H1 (cell line): ENCODE data around the gene HMX1. TPM values are rescaled to one million over a fixed set of nuclear protein-coding genes. Genes with fewer than 3 reads are reported as not detected.

Experiments
- CTCF ChIA-PET: fragments of 300-600 bp; sonication (Branson Sonifier 250); formaldehyde crosslinking; loops from one replicate; lab custom pipeline; 2021; ENCODE audit not compliant: partially characterized antibody; lab: Charles Lee
- POLR2A ChIA-PET: fragments of 300-600 bp; sonication (Branson Sonifier 250); formaldehyde crosslinking; loops from one replicate; lab custom pipeline; 2021; ENCODE audit warnings: inconsistent platforms; ENCODE audit not compliant: partially characterized antibody; lab: Charles Lee
- DNase-seq, 2 experiments: peaks; one replicate each; pipeline versions ENCODE4 v3.0.0 to v3.0.0-alpha.2; 2010 to 2022; ENCODE audit warnings: low spot score in 2 of 2, low read depth in 1 of 2, mixed read lengths in 1 of 2
- FAIRE-seq: peaks from 2 replicates; lab custom pipeline; 2011; peaks lifted over from hg19 to GRCh38; lab: Jason Lieb, UNC
- H2AFZ ChIP-seq: 2 replicates; pipeline ENCODE4 v1.8.1; 2012; ENCODE audit warnings: low read length, inconsistent platforms
- H2AK5ac ChIP-seq: 2 replicates; pipeline ENCODE4 v1.6.1; 2013; ENCODE audit warnings: low read depth, low read length
- H2BK120ac ChIP-seq: replicated peaks from 2 replicates; pipeline ENCODE3; 2013; ENCODE audit warnings: low read depth, low read length, inconsistent platforms
- H2BK12ac ChIP-seq: 2 replicates; pipeline ENCODE4 v1.6.1; 2013; ENCODE audit warnings: low read depth, low read length
- H2BK15ac ChIP-seq: 2 replicates; pipeline ENCODE4 v1.6.1; 2013; ENCODE audit warnings: low read length
- H2BK20ac ChIP-seq: 2 replicates; pipeline ENCODE4 v1.6.1; 2013; ENCODE audit warnings: low read length
- H2BK5ac ChIP-seq: 2 replicates; pipeline ENCODE4 v1.6.1; 2013; ENCODE audit warnings: low read depth, low read length
- H3K14ac ChIP-seq: 2 replicates; pipeline ENCODE4 v1.6.1; 2013; ENCODE audit warnings: inconsistent platforms; ENCODE audit not compliant: insufficient read length
- H3K18ac ChIP-seq: 2 replicates; pipeline ENCODE4 v1.6.1; 2013; ENCODE audit warnings: low read length; ENCODE audit errors: extremely low read depth
- H3K23ac ChIP-seq: 2 replicates; pipeline ENCODE4 v1.6.1; 2013; ENCODE audit warnings: inconsistent platforms; ENCODE audit not compliant: insufficient read length
- H3K23me2 ChIP-seq: 2 replicates; pipeline ENCODE4 v1.6.1; 2013; ENCODE audit warnings: low read depth, low read length
- H3K27ac ChIP-seq: 2 replicates; pipeline ENCODE4 v1.6.1; 2011; ENCODE audit warnings: low read depth, low read length, inconsistent platforms
- H3K27me3 ChIP-seq, 4 experiments: replicated peaks in 1 of 4; 1 replicate in 1 of 4; 2 replicates in 3 of 4; pipeline versions ENCODE4 v1.6.1 to v1.8.1; 2011 to 2013; ENCODE audit warnings: low read length in 3 of 4, mild to moderate bottlenecking in 3 of 4, inconsistent platforms in 2 of 4, mixed read lengths in 2 of 4, moderate library complexity in 1 of 4; ENCODE audit not compliant: control insufficient read depth in 3 of 4, insufficient read depth in 3 of 4; ENCODE audit errors: extremely low read depth in 1 of 4
- H3K36me3 ChIP-seq, 4 experiments: 2 replicates each; pipeline versions ENCODE4 v1.6.1 to v1.8.1; 2011 to 2013; ENCODE audit warnings: mild to moderate bottlenecking in 4 of 4, low read length in 3 of 4, moderate library complexity in 2 of 4, control low read depth in 1 of 4, inconsistent platforms in 1 of 4; ENCODE audit not compliant: insufficient read depth in 4 of 4, control insufficient read depth in 2 of 4
- H3K4ac ChIP-seq: replicated peaks from 2 replicates; pipeline ENCODE3; 2013; ENCODE audit warnings: low read length, low read depth, mixed read lengths, inconsistent platforms; ENCODE audit not compliant: insufficient read length
- H3K4me1 ChIP-seq, 4 experiments: replicated peaks in 1 of 4; 1 replicate in 1 of 4; 2 replicates in 3 of 4; pipeline versions ENCODE4 v1.6.1 to v1.8.1; 2011 to 2013; ENCODE audit warnings: low read length in 3 of 4, inconsistent platforms in 2 of 4, mixed read lengths in 1 of 4; ENCODE audit not compliant: insufficient read depth in 4 of 4, control insufficient read depth in 3 of 4
- H3K4me2 ChIP-seq, 2 experiments: 2 replicates each; pipeline versions ENCODE4 v1.6.1 to v1.8.1; 2011 to 2013; ENCODE audit warnings: low read depth in 2 of 2, low read length in 2 of 2, control low read depth in 1 of 2, inconsistent platforms in 1 of 2, mild to moderate bottlenecking in 1 of 2; ENCODE audit not compliant: insufficient read depth in 1 of 2
- H3K4me3 ChIP-seq, 4 experiments: fragments of 200-600, 300-600 bp in 1 of 4; sonication (generic), shearing (Covaris generic), sonication (Bioruptor Twin) in 1 of 4; 2 replicates each; pipeline versions ENCODE4 v1.5.1 to v1.8.1; 2011 to 2016; ENCODE audit warnings: low read length in 4 of 4, low read depth in 3 of 4, control low read depth in 2 of 4, inconsistent platforms in 2 of 4, mild to moderate bottlenecking in 2 of 4, mixed read lengths in 1 of 4, moderate library complexity in 1 of 4; ENCODE audit not compliant: insufficient read depth in 2 of 4; ENCODE audit errors: extremely low read depth in 1 of 4
- H3K56ac ChIP-seq: replicated peaks from 2 replicates; pipeline ENCODE3; 2013; ENCODE audit warnings: low read depth, mild to moderate bottlenecking, mixed read lengths, low read length, inconsistent platforms; ENCODE audit not compliant: insufficient read length
- H3K79me1 ChIP-seq: 2 replicates; pipeline ENCODE4 v1.6.1; 2013; ENCODE audit warnings: low read depth, low read length, control low read depth
- H3K79me2 ChIP-seq, 2 experiments: 2 replicates each; pipeline versions ENCODE4 v1.6.1 to v1.8.1; 2012 to 2013; ENCODE audit warnings: low read length in 2 of 2, mild to moderate bottlenecking in 2 of 2, inconsistent platforms in 1 of 2; ENCODE audit not compliant: insufficient read depth in 2 of 2, control insufficient read depth in 1 of 2
- H3K9ac ChIP-seq, 4 experiments: replicated peaks in 1 of 4; 1 replicate in 1 of 4; 2 replicates in 3 of 4; pipeline versions ENCODE4 v1.6.1 to v1.8.1; 2011 to 2013; ENCODE audit warnings: low read depth in 3 of 4, low read length in 3 of 4, control low read depth in 2 of 4, mild to moderate bottlenecking in 2 of 4, moderate library complexity in 2 of 4, inconsistent platforms in 1 of 4; ENCODE audit errors: extremely low read depth in 1 of 4
- H3K9me3 ChIP-seq, 2 experiments: 2 replicates each; pipeline versions ENCODE4 v1.6.1 to v1.8.1; 2012 to 2013; ENCODE audit warnings: mild to moderate bottlenecking in 2 of 2, moderate library complexity in 2 of 2, control low read depth in 1 of 2, inconsistent platforms in 1 of 2, low read depth in 1 of 2, low read length in 1 of 2, mixed read lengths in 1 of 2; ENCODE audit not compliant: insufficient read depth in 2 of 2
- H4K20me1 ChIP-seq, 2 experiments: replicated peaks in 1 of 2; 2 replicates each; pipeline versions ENCODE3 to v1.8.1; 2011 to 2013; ENCODE audit warnings: inconsistent platforms in 2 of 2, low read length in 2 of 2, mild to moderate bottlenecking in 1 of 2; ENCODE audit not compliant: insufficient read depth in 2 of 2, control insufficient read depth in 1 of 2
- H4K5ac ChIP-seq: 2 replicates; pipeline ENCODE4 v1.6.1; 2013; ENCODE audit warnings: low read length, low read depth, mixed read lengths, inconsistent platforms; ENCODE audit not compliant: insufficient read length
- H4K8ac ChIP-seq: 2 replicates; pipeline ENCODE4 v1.8.0; 2013; ENCODE audit warnings: mild to moderate bottlenecking, moderate library complexity, low read length, inconsistent platforms; ENCODE audit not compliant: insufficient read depth; ENCODE audit errors: extremely low read depth
- H4K91ac ChIP-seq: replicated peaks from 2 replicates; pipeline ENCODE3; 2013; ENCODE audit warnings: low read length, mixed read lengths, inconsistent platforms; ENCODE audit not compliant: insufficient read length
- BACH1 ChIP-seq: IDR thresholded peaks from 2 replicates; pipeline ENCODE4 v1.6.1; 2012; ENCODE audit warnings: low read length, improper control_type of control experiment
- FOSL1 ChIP-seq: IDR thresholded peaks from 2 replicates; pipeline ENCODE4 v1.6.1; 2011; ENCODE audit warnings: mild to moderate bottlenecking, low read depth, low read length, moderate library complexity; ENCODE audit not compliant: insufficient read depth
- HDAC2 ChIP-seq, 2 experiments: fragments of 300-600 bp in 1 of 2; sonication (generic) in 1 of 2; IDR thresholded peaks; 2 replicates each; pipeline ENCODE4 v1.6.1; 2011 to 2012; ENCODE audit warnings: low read depth in 2 of 2, low read length in 2 of 2, mild to moderate bottlenecking in 2 of 2, moderate library complexity in 2 of 2, borderline replicate concordance in 1 of 2, inconsistent platforms in 1 of 2
- JUN ChIP-seq: IDR thresholded peaks from 2 replicates; pipeline ENCODE4 v1.6.1; 2011; ENCODE audit warnings: low read depth, mild to moderate bottlenecking, improper control_type of control experiment, low read length
- SIN3A ChIP-seq, 2 experiments: IDR thresholded peaks in 1 of 2; conservative IDR thresholded peaks in 1 of 2; 2 replicates each; pipeline ENCODE4 v1.6.1; 2011 to 2012; ENCODE audit warnings: low read length in 2 of 2, improper control_type of control experiment in 1 of 2, low read depth in 1 of 2, mild to moderate bottlenecking in 1 of 2
- SIX5 ChIP-seq: IDR thresholded peaks from 2 replicates; pipeline ENCODE4 v1.6.1; 2011; ENCODE audit warnings: mild to moderate bottlenecking, low read depth, low read length
- SP1 ChIP-seq: IDR thresholded peaks from 2 replicates; pipeline ENCODE4 v1.6.1; 2011; ENCODE audit warnings: low read depth, low read length
- SRF ChIP-seq: IDR thresholded peaks from 2 replicates; pipeline ENCODE4 v1.6.1; 2011; ENCODE audit warnings: mild to moderate bottlenecking, low read depth, low read length, moderate library complexity
- TAF1 ChIP-seq: IDR thresholded peaks from 2 replicates; pipeline ENCODE4 v1.6.1; 2011; ENCODE audit warnings: mild to moderate bottlenecking, low read depth, low read length
- TAF7 ChIP-seq: optimal IDR thresholded peaks from 2 replicates; pipeline ENCODE3; 2011; ENCODE audit warnings: low read depth, mild to moderate bottlenecking, inconsistent platforms, low read length, moderate library complexity, borderline replicate concordance
- WGBS, 2 experiments: shearing (Covaris generic) in 1 of 2; methylation state at CpG; one replicate each; pipeline versions ENCODE4 v1.1.6 to v1.1.7; 2013 to 2015; ENCODE audit warnings: low lambda C conversion rate in 2 of 2, mixed read lengths in 2 of 2, inconsistent platforms in 1 of 2, low coverage in 1 of 2, missing lambda C conversion rate in 1 of 2; ENCODE audit not compliant: insufficient replicate concordance in 2 of 2, insufficient coverage in 1 of 2, insufficient read length in 1 of 2; ENCODE audit errors: extremely low coverage in 1 of 2, missing lambda C conversion rate in 1 of 2; 5-methylcytosine and 5-hydroxymethylcytosine counted together
- polyA plus RNA-seq, 7 experiments: library from polyadenylated mRNA; depleted of rRNA in 3 of 7; stranded (reverse) in 5 of 7; unstranded in 2 of 7; fragments of >200 nt in 5 of 7; fragments of 200-250 nt in 2 of 7; gene quantifications; 1 replicate in 5 of 7; 2 replicates in 1 of 7; 4 replicates in 1 of 7; pipeline versions ENCODE4 v1.2.1 to v1.2.3, GENCODE V29; 2011 to 2013; ENCODE audit warnings: missing spikeins in 2 of 7, mixed read lengths in 2 of 7
- total RNA-seq: library from RNA; stranded (reverse); fragmentation: NEBNext Ultra II Directional; extraction: Animal tissue kit (Norgen Biotek cat#: 25700); gene quantifications from 2 replicates; pipeline ENCODE4 v1.2.1, GENCODE V29; 2021

HMX1 gene
- total and polyA plus RNA-seq, 2 of the 8 experiments (the other 6 are each of a cell fraction or from before 2014, with no cell fraction given) = 0.26 TPM; not detected in 1

DNA sequence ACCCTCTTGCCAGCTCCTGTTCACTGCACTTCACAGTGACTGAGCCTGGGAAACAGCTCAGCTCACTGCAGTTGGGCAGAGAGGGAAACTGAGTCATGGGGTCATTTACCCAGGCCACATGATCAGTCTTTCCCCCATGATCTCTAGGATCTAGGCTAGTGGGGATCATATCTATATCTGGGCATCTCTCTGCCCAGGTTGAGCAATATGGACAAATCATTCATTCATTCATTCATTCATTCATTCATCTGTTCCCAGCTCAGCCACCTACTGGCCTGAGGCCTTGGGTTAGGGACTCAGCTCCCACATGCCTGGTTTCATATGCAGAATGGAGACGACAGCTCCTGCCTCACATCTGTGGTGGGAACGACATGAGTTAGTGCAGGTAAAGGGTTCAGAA lies 45.3 kb upstream of the HMX1 start:
- Histone ChIP-seq H4K91ac (no peak overlapping the region), H2AK5ac (no peak overlapping the region), H3K56ac (no peak overlapping the region), H3K4me3 (no peak overlapping the region), H3K36me3 (no peaks in the 10 kb centered on the region)
- no peak for TF ChIP-seq SIX5
- no peak for TF ChIP-seq FOSL1
- TF ChIP-seq HDAC2 (IDR thresholded peaks at IDR 0.05; ENCODE audit: borderline replicate concordance in 1 of 2, low read depth in 2 of 2, low read length in 2 of 2) = no peak
- TF ChIP-seq SIN3A (conservative IDR thresholded peaks at IDR 0.05 in 1 of 2, IDR thresholded peaks at IDR 0.05 in 1 of 2; ENCODE audit: low read depth in 1 of 2, low read length in 2 of 2) = no peak
- no peak for TF ChIP-seq JUN
- no peak for TF ChIP-seq SRF
- no peak for TF ChIP-seq BACH1
- no peak for TF ChIP-seq SP1
- no peak for TF ChIP-seq TAF7
- TF ChIP-seq TAF1 = no peak
- TF ChIP-seq, all 59 proteins: peak for 0
- Histone ChIP-seq H3K79me2 (no peaks in the 10 kb centered on the region), H2BK15ac (no peak overlapping the region), H4K20me1 (no peaks in the 10 kb centered on the region), H3K79me1 (no peaks in the 10 kb centered on the region), H2BK12ac (no peak overlapping the region), H3K14ac (no peak overlapping the region), H2BK120ac (no peak overlapping the region), H3K4ac (no peak overlapping the region), H3K9ac (no peak overlapping the region), H3K4me1 (no peaks in the 10 kb centered on the region), H2BK5ac (no peak overlapping the region), H2BK20ac (no peak overlapping the region), H3K18ac (no peak overlapping the region), H3K4me2 (no peak overlapping the region), H3K27ac (no peak overlapping the region), H2AFZ (no peak overlapping the region), H3K9me3 (peaks cover 13 to 21% of the 10 kb centered on the region in 2 experiments), H4K8ac (no peak overlapping the region), H4K5ac (no peak overlapping the region), H3K23me2 (no peaks in the 10 kb centered on the region), H3K23ac (no peak overlapping the region), H3K27me3 (peaks cover 0 to 13% (median 5%) of the 10 kb centered on the region in 4 experiments; a peak in 2 of 7 replicates)
- ChIA-PET POLR2A (no interaction called here), CTCF (interaction anchor here (0.6 to 2.2 kb wide), 22 partner anchors 8 to 449 kb away, joined by 3 to 10 read pairs (median 4); no protein-coding TSS in a partner anchor)
- 83% methylated on average over 2 of the region's 2 CpGs; no CpG with 5 or more reads in 1 of the 2 experiments for WGBS, 2 experiments
- no peak for DNase-seq
- FAIRE-seq = no peak
